Putamen (tissue), 1 donor: ENCODE data around the gene CAMLG.
A peak's percentile ranks its signal among the peaks of the same experiment; 100 is the strongest.
"Not testable (repeated sequence)": the region's sequence is repeated elsewhere in the genome, so short reads cannot be mapped to it uniquely, and the experiment has no call there.

Source experiments
- DNase-seq: peaks from one replicate; pipeline ENCODE4 v3.0.0-alpha.2; 2016; ENCODE audit warnings: low spot score

Gene CAMLG

GRCh38 chr5:134738133-134738962 is at the start of gene CAMLG:
CAMLG (plus strand) TSS chr5:134738548; CDS start chr5:134738621, 73 bp downstream.
- DNase-seq = peak; percentile 97

- DNase-seq = not testable (repeated sequence)
Measured at GRCh38 chr5:134690144-134690543, 48.2 kb upstream of the CAMLG start.

- DNase-seq = no peak
Measured at GRCh38 chr5:134692722-134693121, 45.6 kb upstream of the CAMLG start.

- DNase-seq = no peak
Measured at GRCh38 chr5:134708301-134708700, 30.0 kb upstream of the CAMLG start.

GRCh38 chr5:134714120-134714519 is 24.2 kb upstream of the CAMLG start:
- no peak for DNase-seq

- DNase-seq = no peak
Measured at GRCh38 chr5:134714541-134714940, 23.8 kb upstream of the CAMLG start.

- DNase-seq = peak; percentile 19
Measured at GRCh38 chr5:134715466-134715865, 22.9 kb upstream of the CAMLG start.

- no peak for DNase-seq
Measured at GRCh38 chr5:134724872-134725271, 13.5 kb upstream of the CAMLG start.

GRCh38 chr5:134732819-134733218 is 5.5 kb upstream of the CAMLG start:
- DNase-seq = no peak

- no peak for DNase-seq
Measured at GRCh38 chr5:134735243-134735642, 3.1 kb upstream of the CAMLG start.

- DNase-seq = no peak
Measured at GRCh38 chr5:134736173-134736812, 2.1 kb upstream of the CAMLG start.

GRCh38 chr5:134738963-134739661 is 764 bp downstream of the CAMLG start:
- DNase-seq = peak; percentile 29

GRCh38 chr5:134741052-134741451 is 2.7 kb downstream of the CAMLG start:
- no peak for DNase-seq

- DNase-seq = no peak
Measured at GRCh38 chr5:134742134-134742533, 3.8 kb downstream of the CAMLG start.

GRCh38 chr5:134749415-134749814 is 11.1 kb downstream of the CAMLG start:
- no peak for DNase-seq

- no peak for DNase-seq
Measured at GRCh38 chr5:134758176-134758503, 19.8 kb downstream of the CAMLG start.

- DNase-seq = peak; percentile 92
Measured at GRCh38 chr5:134758504-134759341, 20.4 kb downstream of the CAMLG start, which contains the start of gene DDX46. DDX46 (plus strand) TSS chr5:134758779; CDS start chr5:134758939, 160 bp downstream.

- not testable (repeated sequence) for DNase-seq
Measured at GRCh38 chr5:134767528-134768291, 29.4 kb downstream of the CAMLG start.

- no peak for DNase-seq
Measured at GRCh38 chr5:134769206-134769605, 30.9 kb downstream of the CAMLG start.

GRCh38 chr5:134772461-134773125 is 34.2 kb downstream of the CAMLG start:
- no peak for DNase-seq

GRCh38 chr5:134777366-134777765 is 39.0 kb downstream of the CAMLG start:
- DNase-seq = no peak
